ENCODE measurements around the gene ABCB4. TPM values are rescaled to one million over a fixed set of nuclear protein-coding genes. Genes with fewer than 3 reads are reported as not detected.

The ABCB4 gene
- total RNA-seq = under 0.01 TPM in 1 of 2 replicates, not detected in the other

GRCh38 chr7:87475359-87476178 lies at the start of gene ABCB4:
ABCB4 (minus strand) TSS chr7:87475680; CDS start chr7:87475465, 215 bp downstream.

Other genes starting within 250 kb of the ABCB4 start
- 1.8 and 5.0 TPM in 2 replicates for gene CROT, start 130.0 kb downstream of the ABCB4 start, total RNA-seq
- 0.26 and 0.87 TPM in 2 replicates for gene ABCB1, start 125.2 kb upstream of the ABCB4 start, total RNA-seq
- gene RUNDC3B, start 152.7 kb upstream of the ABCB4 start, total RNA-seq = under 0.01 and 0.11 TPM in 2 replicates

Data from dermis lymphatic vessel endothelial cell (primary cell).